ENCODE data around the gene ZDHHC24.

ZDHHC24 gene

DNA sequence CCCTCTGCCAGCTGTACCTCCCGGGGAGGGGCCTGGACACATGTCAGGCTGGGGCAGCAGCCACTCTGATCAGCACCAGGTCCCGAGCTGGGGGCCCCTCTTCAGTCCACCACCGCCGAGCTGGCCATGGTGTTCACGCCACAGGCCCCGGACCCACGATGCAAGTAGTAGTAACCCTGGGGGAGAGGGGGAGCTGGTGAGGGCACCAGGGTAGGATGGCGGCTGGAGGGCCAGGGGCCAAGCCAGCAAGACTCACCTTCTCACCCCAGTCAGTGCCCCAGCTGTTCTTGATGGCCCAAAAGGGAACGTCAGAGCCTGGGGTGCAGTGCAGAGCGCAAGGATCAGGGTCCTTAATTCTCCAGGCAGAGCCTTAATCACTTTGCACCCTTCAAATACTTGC is 18.0 kb upstream of the ZDHHC24 start:
- H3K9ac ChIP-seq (ENCODE audit: low read depth, low read length), result no peak overlapping the region
- no peaks in the 10 kb centered on the region for H3K79me2 ChIP-seq (ENCODE audit: insufficient read depth, low read length)
- H3K4me3 ChIP-seq (ENCODE audit: low read depth in 1 of 2, low read length in 2 of 2), result no peak overlapping the region
- H3K4me1 ChIP-seq (ENCODE audit: insufficient read depth, low read length), result no peaks in the 10 kb centered on the region
- no peak for ATAC-seq (ENCODE audit: insufficient read depth, low read depth)
- no peak overlapping the region for H3K27ac ChIP-seq (ENCODE audit: low read length)
- no peaks in the 10 kb centered on the region for H3K9me3 ChIP-seq (ENCODE audit: insufficient read depth, low read length, severe bottlenecking)
- no peak for DNase-seq
- H2AFZ ChIP-seq (ENCODE audit: low read depth, low read length), result no peak overlapping the region
- no peak overlapping the region for H3K4me2 ChIP-seq (ENCODE audit: insufficient read depth, low read length)
- no peaks in the 10 kb centered on the region for H3K27me3 ChIP-seq (ENCODE audit: insufficient read depth, low read length, poor library complexity)
- no peak for TF ChIP-seq EZH2 (IDR thresholded peaks at IDR 0.05; ENCODE audit: borderline replicate concordance, low read depth, low read length, severe bottlenecking)
- TF ChIP-seq, protein P1, sequence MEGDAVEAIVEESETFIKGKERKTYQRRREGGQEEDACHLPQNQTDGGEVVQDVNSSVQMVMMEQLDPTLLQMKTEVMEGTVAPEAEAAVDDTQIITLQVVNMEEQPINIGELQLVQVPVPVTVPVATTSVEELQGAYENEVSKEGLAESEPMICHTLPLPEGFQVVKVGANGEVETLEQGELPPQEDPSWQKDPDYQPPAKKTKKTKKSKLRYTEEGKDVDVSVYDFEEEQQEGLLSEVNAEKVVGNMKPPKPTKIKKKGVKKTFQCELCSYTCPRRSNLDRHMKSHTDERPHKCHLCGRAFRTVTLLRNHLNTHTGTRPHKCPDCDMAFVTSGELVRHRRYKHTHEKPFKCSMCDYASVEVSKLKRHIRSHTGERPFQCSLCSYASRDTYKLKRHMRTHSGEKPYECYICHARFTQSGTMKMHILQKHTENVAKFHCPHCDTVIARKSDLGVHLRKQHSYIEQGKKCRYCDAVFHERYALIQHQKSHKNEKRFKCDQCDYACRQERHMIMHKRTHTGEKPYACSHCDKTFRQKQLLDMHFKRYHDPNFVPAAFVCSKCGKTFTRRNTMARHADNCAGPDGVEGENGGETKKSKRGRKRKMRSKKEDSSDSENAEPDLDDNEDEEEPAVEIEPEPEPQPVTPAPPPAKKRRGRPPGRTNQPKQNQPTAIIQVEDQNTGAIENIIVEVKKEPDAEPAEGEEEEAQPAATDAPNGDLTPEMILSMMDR (IDR thresholded peaks at IDR 0.05; ENCODE audit: borderline replicate concordance, extremely low read depth, low read length, poor library complexity, severe bottlenecking), result no peak
- H3K36me3 ChIP-seq (ENCODE audit: insufficient read depth, low read length), result no peaks in the 10 kb centered on the region
- no peaks in the 10 kb centered on the region for H4K20me1 ChIP-seq (ENCODE audit: insufficient read depth, low read length)

DNA sequence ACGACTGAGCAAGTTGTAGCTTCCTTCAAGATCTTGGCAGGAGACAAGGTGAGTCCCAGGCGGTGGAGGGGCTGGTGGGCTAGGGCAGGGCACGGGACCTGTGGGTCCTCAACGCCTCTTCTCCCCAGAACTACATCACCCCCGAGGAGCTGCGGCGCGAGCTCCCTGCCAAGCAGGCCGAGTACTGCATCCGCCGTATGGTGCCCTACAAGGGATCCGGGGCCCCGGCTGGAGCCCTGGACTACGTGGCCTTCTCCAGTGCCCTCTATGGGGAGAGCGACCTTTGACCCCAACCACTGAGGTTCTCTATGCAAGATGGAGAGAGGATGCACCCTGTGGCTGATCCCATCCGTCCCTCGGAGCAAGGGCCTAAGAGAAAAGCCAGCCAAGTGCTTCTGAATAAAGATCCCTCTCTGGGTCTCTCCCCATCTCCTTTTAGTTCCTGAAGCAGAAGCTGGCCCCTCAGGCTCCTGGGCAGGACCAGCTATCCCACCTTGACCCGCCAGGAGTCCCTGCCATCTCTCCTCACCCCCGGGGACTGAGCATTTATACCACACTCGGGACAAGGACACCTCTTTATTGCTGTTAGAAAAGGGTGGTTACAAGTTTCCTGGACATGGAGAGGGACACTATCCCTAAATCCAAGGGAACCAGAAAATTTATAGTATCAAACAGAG is 17.2 kb upstream of the ZDHHC24 start:
- Histone ChIP-seq H3K79me2 (ENCODE audit: insufficient read depth, low read length) (no peaks in the 10 kb centered on the region), H3K4me1 (ENCODE audit: insufficient read depth, low read length) (no peaks in the 10 kb centered on the region), H3K9ac (ENCODE audit: low read depth, low read length) (no peak overlapping the region), H3K27ac (ENCODE audit: low read length) (no peak overlapping the region), H4K20me1 (ENCODE audit: insufficient read depth, low read length) (no peaks in the 10 kb centered on the region), H3K27me3 (ENCODE audit: insufficient read depth, low read length, poor library complexity) (no peaks in the 10 kb centered on the region), H3K4me2 (ENCODE audit: insufficient read depth, low read length) (no peak overlapping the region), H2AFZ (ENCODE audit: low read depth, low read length) (no peak overlapping the region), H3K36me3 (ENCODE audit: insufficient read depth, low read length) (no peaks in the 10 kb centered on the region), H3K9me3 (ENCODE audit: insufficient read depth, low read length, severe bottlenecking) (no peaks in the 10 kb centered on the region), H3K4me3 (ENCODE audit: low read depth in 1 of 2, low read length in 2 of 2) (no peak overlapping the region)
- no peak for DNase-seq
- TF ChIP-seq, protein P1 (IDR thresholded peaks at IDR 0.05; ENCODE audit: borderline replicate concordance, extremely low read depth, low read length, poor library complexity, severe bottlenecking), result no peak
- TF ChIP-seq EZH2 (IDR thresholded peaks at IDR 0.05; ENCODE audit: borderline replicate concordance, low read depth, low read length, severe bottlenecking), result no peak
- ATAC-seq (ENCODE audit: insufficient read depth, low read depth), result no peak

DNA sequence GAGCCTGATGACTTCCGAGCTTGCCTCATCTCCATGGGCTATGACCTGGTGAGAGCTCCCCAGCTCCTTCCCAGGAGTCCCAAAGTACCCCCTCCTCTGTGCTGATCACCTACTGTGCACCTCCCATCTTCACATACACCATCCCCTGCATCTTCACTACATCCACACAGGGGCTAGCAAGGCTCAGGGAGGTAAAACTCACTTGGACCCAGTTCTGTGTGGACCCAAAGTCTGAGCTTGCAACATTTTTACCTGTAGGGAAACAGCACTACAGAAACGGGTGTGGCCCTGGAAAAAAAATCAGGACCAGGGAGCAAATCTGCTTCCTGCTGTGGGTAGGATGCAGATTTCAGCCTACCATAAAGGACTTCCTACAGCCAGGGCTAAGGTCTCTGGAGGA is 16.4 kb upstream of the ZDHHC24 start:
- no peaks in the 10 kb centered on the region for H3K36me3 ChIP-seq (ENCODE audit: insufficient read depth, low read length)
- DNase-seq (no peak), ATAC-seq (ENCODE audit: insufficient read depth, low read depth) (no peak)
- no peak for TF ChIP-seq EZH2 (IDR thresholded peaks at IDR 0.05; ENCODE audit: borderline replicate concordance, low read depth, low read length, severe bottlenecking)
- TF ChIP-seq, protein P1 (IDR thresholded peaks at IDR 0.05; ENCODE audit: borderline replicate concordance, extremely low read depth, low read length, poor library complexity, severe bottlenecking), result no peak
- H3K9me3 ChIP-seq (ENCODE audit: insufficient read depth, low read length, severe bottlenecking), result no peaks in the 10 kb centered on the region
- no peaks in the 10 kb centered on the region for H3K4me1 ChIP-seq (ENCODE audit: insufficient read depth, low read length)
- no peaks in the 10 kb centered on the region for H4K20me1 ChIP-seq (ENCODE audit: insufficient read depth, low read length)
- no peak overlapping the region for H2AFZ ChIP-seq (ENCODE audit: low read depth, low read length)
- no peak overlapping the region for H3K27ac ChIP-seq (ENCODE audit: low read length)
- H3K4me3 ChIP-seq (ENCODE audit: low read depth in 1 of 2, low read length in 2 of 2), result no peak overlapping the region
- H3K27me3 ChIP-seq (ENCODE audit: insufficient read depth, low read length, poor library complexity), result no peaks in the 10 kb centered on the region
- H3K4me2 ChIP-seq (ENCODE audit: insufficient read depth, low read length), result no peak overlapping the region
- no peak overlapping the region for H3K9ac ChIP-seq (ENCODE audit: low read depth, low read length)
- no peaks in the 10 kb centered on the region for H3K79me2 ChIP-seq (ENCODE audit: insufficient read depth, low read length)

DNA sequence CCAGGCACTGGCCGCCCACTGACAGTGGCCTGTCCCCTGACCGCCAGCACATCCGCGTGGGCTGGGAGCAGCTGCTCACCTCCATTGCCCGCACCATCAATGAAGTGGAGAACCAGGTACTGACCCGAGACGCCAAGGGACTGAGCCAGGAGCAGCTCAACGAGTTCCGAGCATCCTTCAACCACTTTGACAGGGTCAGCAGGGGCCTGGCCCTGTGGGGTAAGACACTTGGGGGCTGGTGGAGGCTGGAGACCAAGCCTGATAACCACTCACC is 16.1 kb upstream of the ZDHHC24 start:
- TF ChIP-seq, protein P1 (IDR thresholded peaks at IDR 0.05; ENCODE audit: borderline replicate concordance, extremely low read depth, low read length, poor library complexity, severe bottlenecking), result no peak
- no peak for TF ChIP-seq EZH2 (IDR thresholded peaks at IDR 0.05; ENCODE audit: borderline replicate concordance, low read depth, low read length, severe bottlenecking)

More for the DNA sequence above, 16.1 kb upstream of the ZDHHC24 start:
- Histone ChIP-seq H3K4me3 (ENCODE audit: low read depth in 1 of 2, low read length in 2 of 2) (no peak overlapping the region), H3K4me2 (ENCODE audit: insufficient read depth, low read length) (no peak overlapping the region), H3K4me1 (ENCODE audit: insufficient read depth, low read length) (no peaks in the 10 kb centered on the region), H3K36me3 (ENCODE audit: insufficient read depth, low read length) (no peaks in the 10 kb centered on the region), H3K9me3 (ENCODE audit: insufficient read depth, low read length, severe bottlenecking) (no peaks in the 10 kb centered on the region), H4K20me1 (ENCODE audit: insufficient read depth, low read length) (no peaks in the 10 kb centered on the region), H3K79me2 (ENCODE audit: insufficient read depth, low read length) (no peaks in the 10 kb centered on the region), H3K27me3 (ENCODE audit: insufficient read depth, low read length, poor library complexity) (no peaks in the 10 kb centered on the region), H3K9ac (ENCODE audit: low read depth, low read length) (no peak overlapping the region), H3K27ac (ENCODE audit: low read length) (no peak overlapping the region), H2AFZ (ENCODE audit: low read depth, low read length) (no peak overlapping the region)
- DNase-seq (no peak), ATAC-seq (ENCODE audit: insufficient read depth, low read depth) (no peak)
